SKM-1 (cell line): Measurements from ENCODE around the gene GCLC.
"Not testable (repeated sequence)": the region's sequence is repeated elsewhere in the genome, so short reads cannot be mapped to it uniquely, and the experiment has no call there.

Source experiments
- DNase-seq: peaks from one replicate; lab custom pipeline; 2025; ENCODE audit not compliant: unreplicated experiment; lab: John Stamatoyannopoulos, UW

The GCLC gene

GRCh38 chr6:53564401-53565065 is 19.6 kb upstream of the GCLC start:
- no peak for DNase-seq

- no peak for DNase-seq
Observed at GRCh38 chr6:53556986-53557715, 12.2 kb upstream of the GCLC start.

GRCh38 chr6:53553600-53553999 is 8.7 kb upstream of the GCLC start:
- DNase-seq = not testable (repeated sequence)

- DNase-seq = not testable (repeated sequence)
Observed at GRCh38 chr6:53551681-53552080, 6.8 kb upstream of the GCLC start.

GRCh38 chr6:53547811-53548496 is 3.1 kb upstream of the GCLC start:
- DNase-seq = peak; percentile 92

GRCh38 chr6:53547166-53547810 is 2.4 kb upstream of the GCLC start:
- DNase-seq = no peak

- DNase-seq = no peak
Observed at GRCh38 chr6:53546281-53546680, 1.4 kb upstream of the GCLC start.

- DNase-seq = no peak
Observed at GRCh38 chr6:53544217-53544469, 758 bp downstream of the GCLC start.

- no peak for DNase-seq
Observed at GRCh38 chr6:53543359-53544216, 1.3 kb downstream of the GCLC start.

GRCh38 chr6:53541900-53542299 is 3.0 kb downstream of the GCLC start:
- DNase-seq = no peak

- DNase-seq = peak; percentile 18
Observed at GRCh38 chr6:53540129-53540692, 4.7 kb downstream of the GCLC start.

- no peak for DNase-seq
Observed at GRCh38 chr6:53539561-53539960, 5.3 kb downstream of the GCLC start.

- DNase-seq = no peak
Observed at GRCh38 chr6:53536561-53536960, 8.3 kb downstream of the GCLC start.

- DNase-seq = no peak
Observed at GRCh38 chr6:53532942-53533341, 12.0 kb downstream of the GCLC start.

- DNase-seq = no peak
Observed at GRCh38 chr6:53532061-53532797, 12.7 kb downstream of the GCLC start.

- no peak for DNase-seq
Observed at GRCh38 chr6:53530780-53531386, 14.0 kb downstream of the GCLC start.

GRCh38 chr6:53530346-53530745 is 14.6 kb downstream of the GCLC start:
- DNase-seq = no peak

- no peak for DNase-seq
Observed at GRCh38 chr6:53529324-53530036, 15.4 kb downstream of the GCLC start.

- DNase-seq = no peak
Observed at GRCh38 chr6:53528107-53528506, 16.8 kb downstream of the GCLC start.
